CD4-positive, alpha-beta T cell treated with Interleukin-4 for 4 hours (primary cell): ENCODE results near the gene HSD17B14.

Experiments
- DNase-seq: peaks from one replicate; pipeline ENCODE4 v3.0.0-alpha.2; 2020

The HSD17B14 gene

DNA sequence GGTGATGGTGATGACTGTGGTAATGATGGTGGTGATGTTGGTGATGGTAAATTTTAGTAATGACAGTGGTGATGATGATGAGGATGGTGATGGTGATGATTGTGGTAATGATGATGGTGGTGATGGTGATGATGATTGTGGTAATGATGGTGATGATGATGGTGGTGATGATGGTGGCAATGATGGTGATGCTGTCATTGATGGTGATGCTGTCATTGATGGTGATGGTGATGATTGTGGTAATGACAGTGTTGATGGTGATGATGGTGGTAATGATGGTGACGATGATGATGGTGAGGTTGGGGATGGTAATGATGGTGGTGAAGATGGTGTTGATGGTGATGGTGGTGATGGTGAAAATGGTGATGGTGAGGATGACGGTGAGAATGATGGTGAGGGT is 13.8 kb downstream of the HSD17B14 start:
- DNase-seq = no peak

- DNase-seq = no peak
Observed at GRCh38 chr19:48821633-48822032, 14.7 kb downstream of the HSD17B14 start.

GRCh38 chr19:48819366-48819816 is 16.9 kb downstream of the HSD17B14 start:
- DNase-seq = no peak

DNA sequence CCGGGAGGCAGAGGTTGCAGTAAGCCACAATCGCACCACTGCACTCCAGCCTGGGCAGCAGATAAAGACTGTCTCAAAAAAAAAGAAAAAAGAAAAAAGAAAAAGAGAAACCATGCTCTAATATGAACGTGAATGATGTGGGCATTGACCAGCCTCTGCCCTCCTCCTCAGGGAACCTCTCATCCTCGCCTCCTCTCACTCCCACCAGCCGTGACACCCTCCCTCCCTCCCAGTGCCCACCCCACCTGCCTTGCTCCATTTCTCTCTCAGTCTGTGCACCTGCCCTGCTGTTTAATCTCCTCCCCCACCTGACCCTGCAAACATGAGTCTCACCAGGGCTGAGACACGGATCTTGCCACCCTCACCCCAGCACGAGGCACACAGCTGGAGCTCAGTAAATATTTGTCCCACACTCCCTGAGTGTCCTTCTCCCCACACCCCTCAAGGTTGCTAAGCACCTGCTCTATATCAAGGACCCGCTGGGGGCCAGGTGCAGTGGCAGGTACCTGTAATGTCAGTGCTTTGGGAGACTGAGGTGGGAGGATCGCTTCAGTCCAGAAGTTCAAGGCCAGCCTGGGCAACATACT is 18.0 kb downstream of the HSD17B14 start:
- no peak for DNase-seq

- DNase-seq = no peak
Observed at GRCh38 chr19:48817585-48818124, 18.6 kb downstream of the HSD17B14 start.

DNA sequence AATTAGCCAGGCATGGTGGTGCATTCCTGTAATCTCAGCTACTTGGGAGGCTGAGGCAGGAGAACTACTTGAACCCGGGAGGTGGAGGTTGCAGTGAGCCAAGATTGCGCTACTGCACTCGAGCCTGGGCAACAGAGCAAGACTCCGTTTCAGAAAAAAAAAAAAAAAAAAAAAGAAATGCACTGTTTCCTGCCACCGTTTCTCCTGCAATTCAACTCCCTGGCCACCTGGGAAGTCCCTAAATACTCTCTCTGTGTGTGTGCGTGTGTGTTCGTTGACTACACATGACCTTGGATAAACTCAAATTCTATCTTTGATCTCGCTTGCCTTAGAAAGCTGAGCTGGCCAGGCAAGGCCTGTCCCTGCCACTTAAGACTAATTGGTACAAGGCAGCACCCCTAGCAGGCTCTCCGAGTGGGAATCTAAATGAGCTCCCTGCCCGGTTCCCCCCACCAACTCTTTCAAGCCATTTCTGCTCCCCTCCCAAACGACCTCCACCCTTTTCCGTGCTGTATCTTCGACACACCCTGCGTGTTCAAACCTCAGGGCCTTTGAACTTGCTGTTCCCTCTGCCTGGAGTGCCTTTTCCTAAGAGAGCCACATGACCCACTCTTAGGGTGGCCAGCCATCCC is 20.3 kb downstream of the HSD17B14 start:
- peak; percentile 31 for DNase-seq

GRCh38 chr19:48814895-48815294 is 21.4 kb downstream of the HSD17B14 start:
- DNase-seq = no peak

- no peak for DNase-seq
Observed at GRCh38 chr19:48813123-48813913, 23.0 kb downstream of the HSD17B14 start.

- peak; percentile 56 for DNase-seq
Observed at GRCh38 chr19:48812094-48812929, 24.0 kb downstream of the HSD17B14 start.

DNA sequence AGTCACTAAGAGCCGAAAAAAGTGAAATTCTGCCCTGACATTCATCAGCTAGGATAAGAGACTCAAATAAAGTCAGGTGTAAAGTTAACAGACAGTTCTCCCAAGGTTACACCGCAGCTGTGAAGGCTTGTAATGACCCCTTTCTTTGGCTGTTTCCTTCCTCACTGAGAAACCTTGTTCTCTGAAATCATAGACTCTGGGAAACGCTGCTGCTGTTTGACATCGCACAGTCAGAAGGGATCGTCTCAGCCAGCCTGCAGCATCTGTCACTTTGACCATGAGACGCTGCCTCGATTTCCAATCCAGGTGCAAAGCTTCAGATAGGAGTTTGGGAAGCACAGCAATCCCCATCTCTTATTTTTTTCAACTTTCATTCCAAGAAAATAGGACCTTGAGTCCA is 26.1 kb downstream of the HSD17B14 start:
- no peak for DNase-seq

DNA sequence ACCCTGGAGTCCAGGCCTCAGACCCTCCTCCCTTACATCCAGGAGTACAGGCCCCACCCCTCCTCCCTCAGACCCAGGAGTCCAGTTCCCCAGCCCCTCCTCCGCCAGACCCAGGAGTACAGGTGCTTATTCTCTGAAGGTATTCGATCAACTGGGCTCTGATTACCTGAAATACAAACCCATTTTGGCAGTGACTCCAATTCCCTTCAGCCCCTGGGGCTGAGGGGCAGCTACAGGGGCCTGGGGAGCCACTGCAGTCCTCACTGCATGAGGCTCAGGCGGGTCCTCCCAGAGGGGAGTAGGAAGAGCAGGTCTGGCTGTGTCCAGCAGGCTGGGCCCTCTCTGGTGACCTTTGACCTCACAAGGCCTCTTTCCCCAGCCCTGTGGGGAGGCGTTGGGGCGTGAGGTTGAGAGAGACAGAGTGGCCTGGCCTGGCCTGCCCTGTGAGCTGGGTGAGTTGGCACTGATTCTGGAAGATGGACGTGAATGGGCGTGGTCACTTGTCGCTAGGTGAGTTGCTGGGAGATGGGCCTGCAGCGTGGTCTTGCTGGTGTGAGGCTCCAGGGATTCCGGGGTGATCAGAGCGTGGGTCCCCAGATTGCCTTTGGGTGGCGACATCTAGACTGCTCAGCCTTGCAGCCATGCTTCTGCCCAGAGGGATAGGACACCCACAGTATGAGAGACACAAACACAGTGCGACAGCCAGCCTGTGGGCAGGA is 28.5 kb downstream of the HSD17B14 start:
- no peak for DNase-seq

GRCh38 chr19:48806818-48807589 is 29.3 kb downstream of the HSD17B14 start:
- no peak for DNase-seq

DNA sequence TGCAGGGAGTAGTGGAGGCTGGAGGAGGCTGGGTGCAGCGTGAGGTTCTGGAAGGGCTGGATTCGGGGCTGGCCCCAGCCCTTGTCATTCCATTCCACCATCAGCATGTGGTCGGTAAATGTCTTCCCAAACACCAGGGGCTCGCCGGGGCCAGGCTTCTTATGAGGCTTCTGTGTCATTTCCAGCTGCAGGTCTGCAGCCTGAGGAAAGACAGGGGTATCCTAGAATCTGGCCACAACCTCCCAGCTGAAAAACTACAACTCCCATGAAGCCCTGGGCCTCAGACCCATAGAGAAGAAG is 29.8 kb downstream of the HSD17B14 start:
- peak; percentile 41 for DNase-seq

DNA sequence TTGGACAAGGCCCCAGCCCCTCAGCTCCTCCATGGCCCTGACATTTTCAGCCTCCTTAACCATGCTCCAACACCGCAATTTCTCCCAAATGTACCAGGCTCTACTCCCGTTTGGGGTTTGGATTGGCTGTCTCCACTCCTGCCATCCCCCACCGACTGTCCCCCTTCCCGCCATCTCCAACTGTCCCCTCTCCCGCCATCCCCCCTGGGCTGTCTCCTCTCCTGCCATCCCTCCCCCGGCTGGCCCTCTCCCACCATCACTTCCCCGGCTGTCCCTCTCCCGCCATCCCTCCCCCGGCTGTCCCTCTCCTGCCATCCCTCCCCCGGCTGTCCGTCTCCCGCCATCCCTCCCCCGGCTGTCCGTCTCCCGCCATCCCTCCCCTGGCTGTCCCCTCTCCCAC is 30.8 kb downstream of the HSD17B14 start:
- no peak for DNase-seq

DNA sequence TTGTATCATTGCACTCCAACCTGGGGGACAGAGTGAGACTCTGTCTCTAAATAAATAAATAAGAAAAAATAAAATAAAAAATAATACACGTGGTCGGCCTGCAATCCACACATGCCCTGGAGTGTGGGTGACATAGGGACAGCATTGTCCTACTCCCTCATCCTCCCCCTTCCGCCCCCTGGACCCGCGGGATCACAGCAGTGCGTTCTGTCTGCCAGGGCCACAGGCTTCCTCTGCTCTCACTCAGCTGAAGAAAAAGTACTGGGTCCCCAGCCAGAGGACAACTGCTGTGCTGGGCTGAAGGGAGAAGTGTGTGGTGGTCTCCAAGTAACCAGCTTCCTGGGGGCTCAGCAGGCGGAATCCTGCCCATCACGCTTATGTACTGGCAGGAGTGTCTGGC is 31.8 kb downstream of the HSD17B14 start:
- no peak for DNase-seq

- no peak for DNase-seq
Observed at GRCh38 chr19:48802623-48803022, 33.7 kb downstream of the HSD17B14 start.

DNA sequence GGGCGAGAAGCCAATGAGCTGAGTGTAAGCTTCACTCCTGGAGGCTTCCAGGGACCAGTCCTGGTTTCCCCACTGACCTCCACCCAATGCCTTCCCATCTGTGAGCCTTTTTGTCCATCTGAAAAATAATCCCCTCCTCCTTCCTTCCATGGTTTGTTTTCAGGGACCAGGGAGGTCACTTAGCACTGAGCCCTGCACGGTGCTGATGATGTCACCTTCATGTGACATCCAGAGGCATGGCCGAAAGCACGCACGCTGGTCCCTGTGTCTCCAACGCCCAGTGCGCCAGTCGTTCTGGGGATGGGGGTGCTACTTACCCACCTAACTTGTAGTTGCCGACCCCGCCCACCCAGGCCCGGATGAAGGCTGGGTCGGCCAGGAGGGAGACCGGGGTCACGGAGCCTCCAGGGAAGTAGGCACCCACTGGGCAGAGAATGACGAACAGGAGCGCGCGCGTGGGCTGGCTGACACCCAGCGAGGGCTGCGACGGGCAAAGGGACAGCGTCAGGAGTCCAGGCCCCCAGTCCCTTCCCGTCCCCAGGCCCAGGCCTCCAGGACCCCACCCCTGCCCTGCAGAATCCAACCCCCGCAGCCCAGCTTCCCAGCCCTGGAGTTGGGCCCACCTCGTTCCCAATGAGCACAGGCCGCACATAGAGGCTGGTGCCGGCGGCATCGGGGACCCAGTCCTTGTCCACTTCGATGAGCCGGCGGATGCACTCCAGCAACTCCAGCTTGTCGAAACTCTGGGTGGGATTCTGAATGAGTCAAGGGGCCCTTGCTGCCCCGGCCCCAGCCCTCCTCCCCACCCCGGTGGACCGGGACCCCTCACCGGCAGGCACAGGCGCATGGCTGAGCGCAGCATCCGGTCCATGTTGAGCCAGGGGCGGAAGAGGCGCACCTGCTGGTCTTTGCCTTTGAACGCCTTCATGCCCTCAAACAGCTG is 36.7 kb downstream of the HSD17B14 start:
- DNase-seq = no peak

DNA sequence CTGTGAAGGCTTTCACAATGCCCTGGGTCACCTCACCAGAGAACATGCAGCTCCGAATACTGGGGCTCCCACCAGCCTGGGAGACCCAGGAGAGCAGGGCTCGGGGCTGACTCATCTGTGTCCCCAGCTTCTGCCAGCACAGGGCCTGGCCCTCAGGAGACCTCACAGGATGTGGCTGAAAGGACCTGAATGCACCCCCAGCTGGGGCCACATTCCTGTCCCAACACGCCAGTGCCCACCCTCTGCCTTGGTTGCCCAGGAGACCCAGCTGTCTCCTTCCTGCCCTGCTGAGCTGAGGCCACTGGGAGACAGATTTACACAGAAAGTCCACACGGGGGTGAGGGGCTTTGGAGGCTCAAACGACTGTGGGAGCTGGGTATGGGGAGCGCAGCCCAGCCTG is 37.4 kb downstream of the HSD17B14 start:
- no peak for DNase-seq

DNA sequence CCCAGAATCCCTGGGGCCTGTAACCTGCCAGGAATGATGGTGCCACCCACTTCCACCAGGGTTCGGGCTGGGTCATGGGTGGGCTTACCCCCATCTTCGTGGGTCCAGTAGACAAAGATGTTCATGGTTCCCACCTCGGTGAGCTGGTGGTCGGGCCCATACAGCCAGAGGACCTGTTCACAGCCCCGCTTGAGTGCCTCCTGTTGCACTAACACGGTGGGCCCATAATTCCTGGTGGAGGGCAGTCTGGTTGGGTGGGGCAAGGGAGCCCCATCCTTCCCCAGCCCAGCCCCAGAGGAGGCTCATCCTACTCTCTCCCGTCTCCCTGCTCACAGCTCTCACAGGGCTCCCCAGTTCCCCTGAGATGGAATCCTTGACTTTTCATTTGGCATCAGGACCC is 39.2 kb downstream of the HSD17B14 start:
- no peak for DNase-seq

- no peak for DNase-seq
Observed at GRCh38 chr19:48796298-48797083, 39.8 kb downstream of the HSD17B14 start.
